Calu3 (cell line): ENCODE results near the gene KIF26B. TPM values are rescaled to one million over a fixed set of nuclear protein-coding genes. Genes with fewer than 3 reads are reported as not detected.

Experiments used
- BruUV-seq: library from RNA; stranded (reverse); fragments of 400-500 nt; replicated peaks from 2 replicates; lab custom pipeline; 2021; lab: Mats Ljungman, UMichigan
- CTCF ChIA-PET: fragments of 300-600 bp; sonication (Branson Sonifier 250); formaldehyde crosslinking; loops from one replicate; lab custom pipeline; 2022; ENCODE audit warnings: antibody characterized with exemption; lab: Charles Lee
- DNase-seq: peaks from one replicate; pipeline ENCODE4 v3.0.0; 2022
- H3K27ac Mint-ChIP-seq: one replicate; pipeline ENCODE4 v1.8.0; 2022; ENCODE audit warnings: mixed read lengths; ENCODE audit not compliant: unreplicated experiment
- H3K27me3 Mint-ChIP-seq: one replicate; pipeline ENCODE4 v1.8.0; 2022; ENCODE audit warnings: mixed read lengths; ENCODE audit not compliant: unreplicated experiment
- H3K36me3 Mint-ChIP-seq: one replicate; pipeline ENCODE4 v1.8.0; 2022; ENCODE audit warnings: mild to moderate bottlenecking, moderate library complexity, mixed read lengths; ENCODE audit not compliant: insufficient read depth, unreplicated experiment
- H3K4me1 Mint-ChIP-seq: one replicate; pipeline ENCODE4 v1.8.0; 2022; ENCODE audit warnings: mild to moderate bottlenecking, low read depth, mixed read lengths; ENCODE audit not compliant: unreplicated experiment
- H3K4me3 Mint-ChIP-seq: one replicate; pipeline ENCODE4 v1.8.0; 2022; ENCODE audit warnings: mild to moderate bottlenecking, low read depth, moderate library complexity, mixed read lengths; ENCODE audit not compliant: unreplicated experiment
- H3K9me3 Mint-ChIP-seq: one replicate; pipeline ENCODE4 v1.8.0; 2022; ENCODE audit warnings: low read depth, mixed read lengths; ENCODE audit not compliant: unreplicated experiment
- intact Hi-C: fragments of 100-400 bp; cut with micrococcal nuclease; formaldehyde crosslinking; loops from one replicate; pipeline ENCODE4 v1.10.0; 2022; ENCODE audit not compliant: unreplicated experiment
- total RNA-seq: library from RNA; stranded (reverse); gene quantifications from 2 replicates; pipeline ENCODE4 v1.2.3, GENCODE V29; 2022
- TF ChIP-seq, protein P1 (sequence below): fragments of 200-600 bp; IDR thresholded peaks from one replicate; pipeline ENCODE4 v1.8.0; 2022; ENCODE audit warnings: antibody characterized with exemption; ENCODE audit not compliant: unreplicated experiment

KIF26B gene
- total RNA-seq, 1 experiment from 2014 or later: 1.1 TPM

DNA sequence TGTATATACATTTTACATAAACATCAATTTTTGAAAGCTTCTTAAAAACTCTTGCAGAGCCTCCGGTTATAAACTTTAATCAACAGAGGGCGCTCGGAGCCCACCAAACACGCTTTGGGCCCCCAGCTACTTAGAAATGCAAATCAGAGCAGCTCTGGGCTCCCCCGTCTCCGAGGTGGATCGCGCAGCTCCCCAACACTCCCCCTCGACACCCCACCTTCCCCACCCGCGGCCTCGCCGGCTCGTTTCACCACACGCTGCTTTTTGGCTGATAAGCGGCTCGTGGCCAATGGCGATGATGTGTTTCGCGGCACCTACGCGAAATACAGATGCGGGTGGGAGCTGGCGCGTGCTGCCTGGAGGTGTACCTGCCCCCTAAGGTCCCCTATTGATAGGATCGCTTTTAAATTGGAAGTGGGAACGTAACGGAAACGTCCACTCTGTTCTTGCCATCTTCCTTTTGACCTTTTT lies 1.7 kb upstream of the KIF26B start:
- Mint-ChIP-seq H3K27me3 (peaks cover 78% of the 10 kb centered on the region), H3K4me1 (no peaks in the 10 kb centered on the region), H3K4me3 (peak overlapping the region; percentile 73), H3K27ac (no peak overlapping the region), H3K36me3 (peaks cover 40% of the 10 kb centered on the region), H3K9me3 (no peaks in the 10 kb centered on the region)
- TF ChIP-seq, protein P1, sequence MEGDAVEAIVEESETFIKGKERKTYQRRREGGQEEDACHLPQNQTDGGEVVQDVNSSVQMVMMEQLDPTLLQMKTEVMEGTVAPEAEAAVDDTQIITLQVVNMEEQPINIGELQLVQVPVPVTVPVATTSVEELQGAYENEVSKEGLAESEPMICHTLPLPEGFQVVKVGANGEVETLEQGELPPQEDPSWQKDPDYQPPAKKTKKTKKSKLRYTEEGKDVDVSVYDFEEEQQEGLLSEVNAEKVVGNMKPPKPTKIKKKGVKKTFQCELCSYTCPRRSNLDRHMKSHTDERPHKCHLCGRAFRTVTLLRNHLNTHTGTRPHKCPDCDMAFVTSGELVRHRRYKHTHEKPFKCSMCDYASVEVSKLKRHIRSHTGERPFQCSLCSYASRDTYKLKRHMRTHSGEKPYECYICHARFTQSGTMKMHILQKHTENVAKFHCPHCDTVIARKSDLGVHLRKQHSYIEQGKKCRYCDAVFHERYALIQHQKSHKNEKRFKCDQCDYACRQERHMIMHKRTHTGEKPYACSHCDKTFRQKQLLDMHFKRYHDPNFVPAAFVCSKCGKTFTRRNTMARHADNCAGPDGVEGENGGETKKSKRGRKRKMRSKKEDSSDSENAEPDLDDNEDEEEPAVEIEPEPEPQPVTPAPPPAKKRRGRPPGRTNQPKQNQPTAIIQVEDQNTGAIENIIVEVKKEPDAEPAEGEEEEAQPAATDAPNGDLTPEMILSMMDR: peak; percentile 87
- BruUV-seq: no TSS peak
- DNase-seq: peak; percentile 75
- CTCF ChIA-PET: interaction anchor here (0.5 to 1.5 kb wide), 9 partner anchors 12 to 1127 kb away, joined by 3 to 18 read pairs (median 3); no protein-coding TSS in a partner anchor
- intact Hi-C loops: loop anchor here (1.0 to 10.0 kb wide), 8 partner anchors 74 to 1339 kb away; no protein-coding TSS in a partner anchor

DNA sequence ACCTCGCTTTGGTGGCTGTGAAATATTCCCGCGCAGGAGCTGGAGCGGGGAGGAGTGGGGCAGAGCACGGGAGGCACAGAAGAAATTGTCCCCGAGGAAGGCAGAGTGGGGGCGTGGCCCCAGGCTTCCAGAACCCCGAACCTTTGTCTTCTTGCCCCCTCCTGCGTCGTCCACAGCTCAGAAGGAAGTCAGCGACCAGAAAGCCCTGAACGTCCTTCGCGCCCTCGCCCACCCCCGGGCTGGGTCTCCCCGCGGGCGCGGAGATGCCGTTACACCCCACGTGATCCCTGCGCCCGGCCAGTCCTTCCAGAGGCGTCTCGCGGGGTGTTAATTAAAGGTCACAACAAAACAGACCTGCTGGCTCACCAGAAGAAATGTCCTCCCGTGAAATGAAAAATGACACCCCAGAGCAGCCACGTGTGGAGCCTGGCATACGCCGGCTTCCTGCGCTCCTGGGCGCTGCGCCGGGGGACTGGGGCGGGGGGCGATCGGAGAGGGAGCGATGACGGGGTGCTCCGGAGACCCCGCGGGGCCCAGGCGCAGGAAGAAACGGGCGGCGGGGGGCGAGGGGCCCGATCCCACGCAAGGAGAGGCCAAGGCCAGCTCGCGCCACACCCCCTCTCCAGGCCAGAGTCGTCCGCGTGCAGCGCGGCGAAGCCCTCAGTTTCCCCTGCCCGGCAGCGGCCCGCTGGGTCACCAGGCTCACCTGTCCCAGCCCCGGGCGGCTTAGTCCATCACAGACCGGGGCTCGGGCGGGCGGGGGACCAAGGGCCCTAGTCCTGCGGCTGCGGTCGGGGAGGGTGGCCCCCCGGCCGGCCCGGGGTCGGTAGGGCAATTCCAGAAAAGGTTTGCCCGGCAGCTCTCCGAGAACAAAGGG lies 995 bp upstream of the KIF26B start:
- Mint-ChIP-seq H3K4me3 (peak overlapping the region; percentile 73), H3K27me3 (peaks cover 78% of the 10 kb centered on the region), H3K9me3 (peaks cover 4% of the 10 kb centered on the region), H3K4me1 (no peaks in the 10 kb centered on the region), H3K36me3 (peaks cover 40% of the 10 kb centered on the region), H3K27ac (no peak overlapping the region)
- DNase-seq: peak; percentile 23
- TF ChIP-seq, protein P1: no peak
- intact Hi-C loops: loop anchor here (1.0 to 10.0 kb wide), 8 partner anchors 75 to 1339 kb away; no protein-coding TSS in a partner anchor
- no TSS peak for BruUV-seq
- CTCF ChIA-PET: interaction anchor here (0.6 to 1.5 kb wide), 10 partner anchors 13 to 1126 kb away, joined by 3 to 18 read pairs (median 4); no protein-coding TSS in a partner anchor

DNA sequence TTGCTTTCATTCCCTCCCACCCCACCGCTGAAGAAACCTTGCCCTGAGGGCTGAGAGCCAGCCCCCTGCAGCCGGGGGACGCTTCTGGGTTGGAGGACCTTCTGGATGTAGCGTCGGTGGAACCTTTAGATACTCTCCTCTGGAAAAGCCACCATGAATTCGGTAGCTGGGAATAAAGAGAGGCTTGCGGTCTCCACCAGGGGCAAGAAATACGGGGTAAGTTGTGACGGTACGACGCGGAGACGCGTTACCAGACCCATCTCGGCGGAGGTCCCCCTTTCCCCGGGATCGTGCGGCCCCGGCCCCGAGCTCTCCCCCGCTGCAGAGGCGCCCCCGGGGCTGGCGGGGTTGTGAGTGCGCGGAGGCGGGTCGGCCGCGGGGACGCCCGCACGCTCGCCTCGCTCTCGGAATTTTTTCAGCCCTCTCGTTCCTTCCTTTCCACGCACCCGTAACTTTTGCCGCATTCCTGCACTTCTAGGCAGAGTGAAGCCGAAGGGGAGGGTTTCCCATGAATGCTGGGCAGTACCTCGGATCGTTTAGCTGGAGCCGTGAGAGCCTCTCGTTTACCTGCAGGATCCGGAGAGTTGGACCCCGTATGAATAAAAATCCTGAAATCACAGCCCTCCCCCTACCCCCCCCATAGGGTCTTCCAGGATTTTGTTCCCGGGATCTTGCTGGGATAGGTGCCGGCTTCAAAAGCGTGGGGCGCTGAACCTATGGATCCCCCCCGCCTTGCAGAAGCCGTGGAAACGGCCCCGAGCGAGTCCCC lies 671 bp downstream of the KIF26B start:
- H3K27ac Mint-ChIP-seq: no peak overlapping the region
- TSS peak; percentile 22 for BruUV-seq
- peaks cover 82% of the 10 kb centered on the region for H3K27me3 Mint-ChIP-seq
- H3K4me1 Mint-ChIP-seq: no peaks in the 10 kb centered on the region
- peaks cover 4% of the 10 kb centered on the region for H3K9me3 Mint-ChIP-seq
- peak overlapping the region; percentile 73 for H3K4me3 Mint-ChIP-seq
- CTCF ChIA-PET: interaction anchor here (0.9 to 2.1 kb wide), 8 partner anchors 18 to 848 kb away, joined by 3 to 32 read pairs (median 4); no protein-coding TSS in a partner anchor
- DNase-seq: peak; percentile 26
- TF ChIP-seq, protein P1: no peak
- intact Hi-C loops: loop anchor here (1.0 to 10.0 kb wide), 3 partner anchors 329 to 1295 kb away; no protein-coding TSS in a partner anchor
- peaks cover 40% of the 10 kb centered on the region for H3K36me3 Mint-ChIP-seq
